OCI-LY7 (cell line): Measurements from ENCODE around the gene UGT1A7.

ENCODE experiments used
- EZH2phosphoT487 ChIP-seq: fragments of 200-600 bp; sonication (generic); IDR thresholded peaks from 2 replicates; pipeline ENCODE4 v1.6.1; 2018; ENCODE audit warnings: low read depth, borderline replicate concordance, mild to moderate bottlenecking, mixed run types, antibody characterized with exemption, low read length, moderate library complexity, mixed read lengths
- TF ChIP-seq, protein P1 (sequence below): fragments of 200-600 bp; sonication (generic); conservative IDR thresholded peaks from 2 replicates; pipeline ENCODE4 v1.5.1; 2014; ENCODE audit warnings: mild to moderate bottlenecking, antibody characterized with exemption, low read length, moderate library complexity, mixed read lengths

- TF ChIP-seq, protein P1, sequence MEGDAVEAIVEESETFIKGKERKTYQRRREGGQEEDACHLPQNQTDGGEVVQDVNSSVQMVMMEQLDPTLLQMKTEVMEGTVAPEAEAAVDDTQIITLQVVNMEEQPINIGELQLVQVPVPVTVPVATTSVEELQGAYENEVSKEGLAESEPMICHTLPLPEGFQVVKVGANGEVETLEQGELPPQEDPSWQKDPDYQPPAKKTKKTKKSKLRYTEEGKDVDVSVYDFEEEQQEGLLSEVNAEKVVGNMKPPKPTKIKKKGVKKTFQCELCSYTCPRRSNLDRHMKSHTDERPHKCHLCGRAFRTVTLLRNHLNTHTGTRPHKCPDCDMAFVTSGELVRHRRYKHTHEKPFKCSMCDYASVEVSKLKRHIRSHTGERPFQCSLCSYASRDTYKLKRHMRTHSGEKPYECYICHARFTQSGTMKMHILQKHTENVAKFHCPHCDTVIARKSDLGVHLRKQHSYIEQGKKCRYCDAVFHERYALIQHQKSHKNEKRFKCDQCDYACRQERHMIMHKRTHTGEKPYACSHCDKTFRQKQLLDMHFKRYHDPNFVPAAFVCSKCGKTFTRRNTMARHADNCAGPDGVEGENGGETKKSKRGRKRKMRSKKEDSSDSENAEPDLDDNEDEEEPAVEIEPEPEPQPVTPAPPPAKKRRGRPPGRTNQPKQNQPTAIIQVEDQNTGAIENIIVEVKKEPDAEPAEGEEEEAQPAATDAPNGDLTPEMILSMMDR = peak; percentile 60; the same call in 1 of the 2 replicates
- TF ChIP-seq EZH2phosphoT487 = no peak
Measured at GRCh38 chr2:233638836-233639235, 42.9 kb upstream of the UGT1A7 start.
